CD4-positive, alpha-beta T cell treated with Interferon gamma for 1 hour (primary cell): ENCODE measurements around the gene CDYL2.

Experiments
- DNase-seq: peaks from one replicate; pipeline ENCODE4 v3.0.0-alpha.2; 2020

Gene CDYL2

GRCh38 chr16:80586476-80586875 lies 217.9 kb downstream of the CDYL2 start:
- DNase-seq, result no peak

- DNase-seq, result no peak
These were observed 218.6 kb downstream of the CDYL2 start for GRCh38 chr16:80585764-80586163.

- no peak for DNase-seq
These were observed 220.9 kb downstream of the CDYL2 start for GRCh38 chr16:80583466-80583865.

GRCh38 chr16:80580109-80580832 lies 224.1 kb downstream of the CDYL2 start:
- peak; percentile 52 for DNase-seq

- DNase-seq, result no peak
These were observed 226.7 kb downstream of the CDYL2 start for GRCh38 chr16:80577485-80578280.

GRCh38 chr16:80576343-80576912 lies 228.0 kb downstream of the CDYL2 start:
- no peak for DNase-seq

GRCh38 chr16:80573700-80574120 lies 230.7 kb downstream of the CDYL2 start:
- no peak for DNase-seq

- no peak for DNase-seq
These were observed 234.3 kb downstream of the CDYL2 start for GRCh38 chr16:80570106-80570478.

GRCh38 chr16:80569440-80570105 lies 234.8 kb downstream of the CDYL2 start:
- no peak for DNase-seq

- no peak for DNase-seq
These were observed 240.0 kb downstream of the CDYL2 start for GRCh38 chr16:80564394-80564793.

- no peak for DNase-seq
These were observed 241.3 kb downstream of the CDYL2 start for GRCh38 chr16:80563066-80563465.

- DNase-seq, result no peak
These were observed 245.0 kb downstream of the CDYL2 start for GRCh38 chr16:80559369-80559768.

- no peak for DNase-seq
These were observed 247.4 kb downstream of the CDYL2 start for GRCh38 chr16:80557037-80557436.

GRCh38 chr16:80556481-80556880 lies 247.9 kb downstream of the CDYL2 start:
- DNase-seq, result no peak

- DNase-seq, result no peak
These were observed 250.4 kb downstream of the CDYL2 start for GRCh38 chr16:80554033-80554432.

- no peak for DNase-seq
These were observed 252.1 kb downstream of the CDYL2 start for GRCh38 chr16:80552277-80552676.
